Measurements from ENCODE around the gene IL1RL1. TPM values are rescaled to one million over a fixed set of nuclear protein-coding genes. Genes with fewer than 3 reads are reported as not detected.
A peak's percentile ranks its signal among the peaks of the same experiment; 100 is the strongest.

Gene IL1RL1
- polyA plus RNA-seq, 2 of the 4 experiments (the other 2 are of a cell fraction): 0.04 to 0.84 TPM

- TF ChIP-seq MAZ (IDR thresholded peaks at IDR 0.05; ENCODE audit: borderline replicate concordance, low read depth, low read length) (no peak), HOXB5 (CRISPR knock-in tag; IDR thresholded peaks at IDR 0.05) (no peak), CEBPB (IDR thresholded peaks at IDR 0.05) (no peak)
Measured at GRCh38 chr2:102296449-102296848, 14.9 kb upstream of the IL1RL1 start (continued).

- CTCF ChIA-PET: no interaction called here
- Histone ChIP-seq H3K9me3 (no peaks in the 10 kb centered on the region), H3K27ac (no peak overlapping the region), H3K4me3 (no peak overlapping the region), H3K4me1 (no peaks in the 10 kb centered on the region; the same call in 2 of the 3 replicates), H3K4me2 (no peak overlapping the region)
- WGBS (ENCODE audit: missing lambda C conversion rate): 44% methylated on average over 3 of the region's 3 CpGs
- POLR2A ChIA-PET: no interaction called here
- FAIRE-seq (no peak), DNase-seq (ENCODE audit: low read depth in 1 of 2, low spot score in 1 of 2) (no peak), ATAC-seq (no peak)
- TF ChIP-seq MAZ (IDR thresholded peaks at IDR 0.05; ENCODE audit: borderline replicate concordance, low read depth, low read length): no peak
- no peak for TF ChIP-seq CBX2 (IDR thresholded peaks at IDR 0.05; ENCODE audit: borderline replicate concordance, low read depth)
- no peak for TF ChIP-seq GATA3 (IDR thresholded peaks at IDR 0.05; ENCODE audit: borderline replicate concordance)
- no peak for TF ChIP-seq FOSB (CRISPR knock-in tag; IDR thresholded peaks at IDR 0.05)
- no peak for TF ChIP-seq USF2 (IDR thresholded peaks at IDR 0.05)
- no peak for TF ChIP-seq NR3C1 (IDR thresholded peaks at IDR 0.05)
- TF ChIP-seq PHF8 (IDR thresholded peaks at IDR 0.05; ENCODE audit: borderline replicate concordance, low read depth): no peak
- TF ChIP-seq POLR2AphosphoS2 (conservative IDR thresholded peaks at IDR 0.05; ENCODE audit: low read length): no peak
- TF ChIP-seq HES2 (IDR thresholded peaks at IDR 0.05): no peak
- TF ChIP-seq ATOH8 (CRISPR knock-in tag; IDR thresholded peaks at IDR 0.05; ENCODE audit: low read depth): no peak
- TF ChIP-seq MAFK (IDR thresholded peaks at IDR 0.05; ENCODE audit: partially characterized antibody): no peak
- no peak for TF ChIP-seq HOXA7 (CRISPR knock-in tag; IDR thresholded peaks at IDR 0.05)
- TF ChIP-seq SMC3 (IDR thresholded peaks at IDR 0.05): no peak
- no peak for TF ChIP-seq ZSCAN20 (CRISPR knock-in tag; IDR thresholded peaks at IDR 0.05)
- no peak for TF ChIP-seq EP300 (IDR thresholded peaks at IDR 0.05)
- TF ChIP-seq RAD21 (conservative IDR thresholded peaks at IDR 0.05 in 1 of 2, IDR thresholded peaks at IDR 0.05 in 1 of 2): no peak
Measured at GRCh38 chr2:102297891-102298290, 13.5 kb upstream of the IL1RL1 start.

- ChIA-PET POLR2A (no interaction called here), CTCF (interaction anchor here (1.0 to 1.3 kb wide), 2 partner anchors 10 to 296 kb away, joined by 3 read pairs; no protein-coding TSS in a partner anchor)
- WGBS (ENCODE audit: missing lambda C conversion rate): 19% methylated on average over 7 of the region's 7 CpGs
- no peaks in the 10 kb centered on the region for H3K9me3 ChIP-seq
- no peak overlapping the region for H3K4me2 ChIP-seq
- no peaks in the 10 kb centered on the region; the same call in 2 of the 3 replicates for H3K4me1 ChIP-seq
- H3K27ac ChIP-seq: no peak overlapping the region
- ATAC-seq (peak; percentile 43 to 85; a peak in 3 of 6 replicates), DNase-seq (ENCODE audit: low read depth in 1 of 2, low spot score in 1 of 2) (peak in 1 of 2 experiments; percentile 40), FAIRE-seq (no peak)
- no peak for TF ChIP-seq HMGXB4 (CRISPR knock-in tag; IDR thresholded peaks at IDR 0.05; ENCODE audit: borderline replicate concordance)
- TF ChIP-seq HOXB5 (CRISPR knock-in tag; IDR thresholded peaks at IDR 0.05): no peak
- peak in 1 of 2 experiments; percentile 24; a peak in 1 of 5 replicates for TF ChIP-seq RAD21 (conservative IDR thresholded peaks at IDR 0.05 in 1 of 2, IDR thresholded peaks at IDR 0.05 in 1 of 2)
- H3K4me3 ChIP-seq: no peak overlapping the region
Measured at GRCh38 chr2:102301867-102302362, 9.4 kb upstream of the IL1RL1 start.
